Kidney epithelial cell (primary cell): ENCODE results near the gene STARD5. TPM values are rescaled to one million over a fixed set of nuclear protein-coding genes. Genes with fewer than 3 reads are reported as not detected.

Experiments used
- DNase-seq: peaks from one replicate; pipeline ENCODE4 v3.0.0-alpha.2; 2010; ENCODE audit warnings: low read depth
- H3K27me3 ChIP-seq: 2 replicates; pipeline ENCODE4 v1.6.0; 2011; ENCODE audit warnings: low read length; ENCODE audit not compliant: control insufficient read depth, insufficient read depth
- H3K36me3 ChIP-seq: 2 replicates; pipeline ENCODE4 v1.5.1; 2011; ENCODE audit warnings: low read length; ENCODE audit not compliant: control insufficient read depth, insufficient read depth
- H3K4me3 ChIP-seq: 2 replicates; pipeline ENCODE4 v1.5.1; 2011; ENCODE audit warnings: low read depth, mild to moderate bottlenecking, control low read depth, low read length
- CTCF ChIP-seq: IDR thresholded peaks from 2 replicates; pipeline ENCODE4 v1.5.1; 2011; ENCODE audit warnings: mild to moderate bottlenecking, moderate library complexity, low read length, control low read depth, inconsistent platforms; ENCODE audit not compliant: insufficient read depth, poor library complexity, severe bottlenecking
- total RNA-seq: library from RNA; depleted of rRNA; stranded (reverse); fragments of >200 nt; gene quantifications from 2 replicates; pipeline ENCODE4 v1.2.3, GENCODE V29; 2015

Gene STARD5
- total RNA-seq, 1 donor from 2014 or later, result 1.2 TPM

GRCh38 chr15:81259760-81260298 is 64.1 kb downstream of the STARD5 start:
- Histone ChIP-seq H3K27me3 (peaks cover 2% of the 10 kb centered on the region), H3K4me3 (no peak overlapping the region), H3K36me3 (no peaks in the 10 kb centered on the region)
- DNase-seq, result no peak
- TF ChIP-seq CTCF, result no peak

Other genes with a start within 250 kb of the STARD5 start
- gene CFAP161, start 189.9 kb downstream of the STARD5 start, total RNA-seq, result not detected in 2 replicates
- gene IL16, start 127.3 kb downstream of the STARD5 start, total RNA-seq, result not detected in 2 replicates
- not detected in 2 replicates for gene TMC3, start 50.1 kb upstream of the STARD5 start, total RNA-seq